ENCODE measurements around the gene EXOSC6. TPM values are rescaled to one million over a fixed set of nuclear protein-coding genes. Genes with fewer than 3 reads are reported as not detected.
"Not testable (repeated sequence)": the region's sequence is repeated elsewhere in the genome, so short reads cannot be mapped to it uniquely, and the experiment has no call there.

The EXOSC6 gene
- total RNA-seq, 1 donor from 2014 or later = 47.6 TPM

DNA sequence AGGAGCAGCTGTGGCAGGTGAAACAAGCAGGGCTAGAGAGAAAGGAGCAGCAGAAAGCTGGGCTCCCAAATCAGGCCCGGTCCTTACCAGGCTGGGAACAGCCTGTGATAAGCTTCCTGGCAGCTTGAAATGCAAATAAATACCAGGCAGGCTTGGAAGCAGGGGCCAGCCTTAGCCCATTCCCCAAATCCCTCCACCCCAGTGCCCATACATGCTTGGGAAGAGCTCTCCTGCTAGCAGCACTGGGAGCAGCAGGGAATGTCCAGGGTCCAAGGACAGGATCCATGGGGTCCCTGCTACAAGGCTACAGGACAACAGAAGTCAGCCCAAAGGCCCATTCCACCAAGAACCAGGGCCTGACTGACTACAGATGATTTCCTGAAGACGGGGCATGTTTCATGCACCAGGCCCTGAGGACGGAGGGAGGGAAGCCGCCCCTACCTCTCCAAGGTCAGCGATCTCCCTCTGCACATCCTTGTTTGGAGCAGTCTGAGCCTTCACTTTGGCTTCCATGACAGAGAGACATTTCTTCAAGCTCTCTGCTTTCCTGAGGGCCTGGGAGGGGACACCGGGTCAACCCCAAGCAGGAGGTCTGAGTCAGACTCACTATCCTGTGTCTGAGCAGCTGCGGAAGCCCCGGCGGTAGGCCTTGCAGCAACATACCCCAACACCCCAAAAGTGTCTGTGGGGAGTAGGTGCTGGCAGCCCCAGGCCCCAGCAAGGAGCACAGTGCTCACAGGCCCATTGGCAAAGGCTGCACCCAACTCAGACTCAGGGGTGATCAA is 2.6 kb upstream of the EXOSC6 start:
- peak; percentile 67 for DNase-seq

DNA sequence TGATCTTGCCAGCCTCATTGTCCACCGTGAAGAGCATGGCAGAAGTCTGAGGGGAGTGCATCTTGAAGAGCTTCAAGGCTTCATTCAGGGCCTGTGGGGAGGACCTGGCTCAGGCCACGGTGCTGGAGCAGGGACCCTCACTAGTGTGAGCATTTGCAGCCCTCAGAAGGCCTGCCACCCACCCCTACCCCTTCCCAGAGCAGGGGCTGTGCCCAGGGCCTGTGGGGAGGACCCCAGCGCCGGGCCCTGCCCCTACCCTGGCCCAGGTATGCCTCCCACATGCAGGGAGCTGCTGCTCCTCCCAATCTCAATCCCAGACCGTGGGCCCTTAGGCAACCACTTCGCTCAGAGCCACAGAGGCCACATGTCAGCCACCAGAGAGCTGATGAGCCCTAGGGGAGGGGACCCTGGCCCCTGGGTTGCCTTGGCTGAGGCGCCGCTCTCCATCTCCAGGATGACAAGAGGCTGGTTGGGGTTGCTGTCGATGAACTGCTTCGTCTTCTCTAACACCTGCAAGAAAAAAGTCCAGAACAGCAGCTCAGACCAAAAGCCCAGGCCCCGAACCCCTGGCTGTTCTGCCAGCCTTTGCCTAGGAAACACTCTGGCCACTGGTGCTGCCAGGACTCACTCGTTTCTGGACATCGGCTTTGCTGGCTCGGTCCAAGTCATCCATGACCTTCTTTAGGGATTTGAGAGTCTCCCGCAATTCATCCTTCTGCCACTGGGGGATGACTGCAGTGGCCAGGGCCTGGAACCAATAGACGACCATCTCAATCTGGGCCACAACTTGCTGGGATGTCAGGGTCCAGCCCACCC is 1.8 kb upstream of the EXOSC6 start:
- peak; percentile 72 for DNase-seq

DNA sequence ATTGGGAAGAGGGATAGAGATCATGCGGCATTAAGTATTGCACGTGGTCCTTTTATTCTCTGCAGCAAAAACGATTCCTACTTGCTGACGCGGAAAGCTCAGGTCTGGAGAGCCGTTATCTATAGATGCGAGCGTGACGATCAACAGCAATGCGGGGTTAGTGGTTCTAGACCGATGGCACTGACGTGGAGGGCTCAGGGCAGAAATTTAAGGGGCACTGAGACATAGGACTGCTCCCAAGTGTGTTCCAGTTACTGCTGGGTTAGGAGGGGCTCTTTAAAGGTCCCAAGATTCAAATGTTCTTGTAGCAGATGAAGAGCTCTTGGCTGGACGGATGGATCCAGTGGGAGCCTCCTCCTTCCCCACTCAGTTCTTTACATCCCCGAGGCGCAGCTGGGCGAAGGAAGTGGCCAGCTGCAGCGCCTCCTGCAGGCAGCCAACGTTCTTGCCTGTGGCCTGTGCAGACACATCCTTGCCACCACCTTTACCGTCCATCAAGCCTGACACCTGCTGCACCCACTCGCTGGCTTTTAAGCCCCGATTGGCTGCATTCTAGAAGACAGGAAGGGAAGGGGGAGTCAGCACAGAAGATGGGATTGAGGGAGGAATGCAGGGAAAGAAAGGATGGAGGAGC is 732 bp upstream of the EXOSC6 start:
- DNase-seq = peak; percentile 23

DNA sequence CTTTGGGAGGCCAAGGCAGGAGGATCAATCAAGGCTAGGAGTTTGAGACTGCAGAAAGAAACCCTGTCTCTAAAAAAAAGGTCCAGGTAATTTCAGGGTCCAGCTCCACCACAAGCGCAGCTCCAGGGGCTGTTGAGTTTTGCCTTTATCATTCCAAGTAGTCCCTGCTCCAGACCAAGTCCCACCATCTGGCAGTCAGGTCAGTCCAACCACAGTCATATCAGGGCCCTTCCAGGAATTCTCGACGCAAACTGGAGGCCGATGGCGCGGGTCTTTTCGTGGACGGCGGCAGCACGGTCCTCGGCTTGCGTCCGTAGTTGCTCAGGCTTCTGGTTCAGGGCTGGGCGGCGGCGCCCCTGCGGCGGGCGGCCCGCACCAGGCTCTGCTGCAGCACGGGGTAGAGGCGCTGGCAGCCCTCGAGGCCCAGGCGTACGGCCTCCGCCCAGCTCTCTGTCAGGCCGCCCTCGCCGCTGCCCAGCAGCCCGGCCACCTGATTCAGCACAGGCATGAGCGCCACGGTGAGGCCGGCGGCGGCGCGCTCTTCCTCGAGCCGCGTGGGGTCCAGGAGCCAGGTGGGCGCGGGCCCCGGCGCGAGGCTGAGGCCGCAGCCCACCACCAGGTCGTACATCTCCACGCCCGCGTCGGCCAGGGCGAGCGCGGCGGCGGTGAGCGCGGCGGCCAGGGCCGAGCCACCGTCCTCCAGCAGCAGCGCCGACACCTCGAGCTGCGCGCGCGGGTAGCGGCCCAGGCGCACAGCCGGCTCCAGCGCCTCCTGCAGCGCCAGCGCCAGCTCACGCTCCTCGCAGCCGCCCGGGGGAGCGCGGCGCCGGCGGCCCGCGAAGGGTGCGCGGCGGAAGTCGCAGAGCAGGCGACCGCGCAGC is 752 bp downstream of the EXOSC6 start:
- DNase-seq = peak; percentile 79

DNA sequence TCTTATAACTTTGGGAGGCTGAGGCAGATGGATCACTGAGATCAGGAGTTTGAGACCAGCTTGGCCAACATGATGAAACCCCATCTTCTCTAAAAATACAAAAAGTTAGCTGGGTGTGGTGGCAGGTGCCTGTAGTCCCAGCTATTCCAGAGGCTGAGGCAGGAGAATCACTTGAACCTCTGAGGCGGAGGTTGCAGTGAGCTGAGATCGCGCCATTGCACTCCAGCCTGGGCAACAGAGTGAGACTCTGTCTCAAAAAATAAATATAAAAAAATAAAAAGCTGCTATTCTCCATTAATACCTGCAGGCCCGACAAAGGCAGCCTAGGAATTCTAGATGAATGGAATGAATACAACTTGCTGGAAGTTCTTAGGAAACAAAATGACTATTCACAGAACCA is 2.0 kb downstream of the EXOSC6 start:
- not testable (repeated sequence) for DNase-seq

DNA sequence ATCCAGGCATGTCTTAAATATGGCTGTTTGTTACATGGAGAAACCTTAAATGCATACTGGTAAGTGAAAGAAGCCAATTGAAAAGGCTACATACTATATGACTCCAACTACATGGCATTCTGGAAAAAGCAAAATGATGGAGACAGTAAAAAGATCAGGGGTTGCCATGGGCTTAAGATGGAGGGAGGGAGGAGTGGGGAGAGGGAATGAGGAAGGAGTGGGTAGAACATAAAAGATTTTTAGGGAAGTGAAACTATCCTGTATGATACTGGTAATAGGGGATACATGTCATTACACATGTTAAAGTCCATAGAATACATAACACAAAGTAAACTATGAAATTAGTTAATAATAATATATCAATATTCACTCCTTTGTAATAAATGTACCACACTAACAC is 13.0 kb downstream of the EXOSC6 start:
- DNase-seq = not testable (repeated sequence)

DNA sequence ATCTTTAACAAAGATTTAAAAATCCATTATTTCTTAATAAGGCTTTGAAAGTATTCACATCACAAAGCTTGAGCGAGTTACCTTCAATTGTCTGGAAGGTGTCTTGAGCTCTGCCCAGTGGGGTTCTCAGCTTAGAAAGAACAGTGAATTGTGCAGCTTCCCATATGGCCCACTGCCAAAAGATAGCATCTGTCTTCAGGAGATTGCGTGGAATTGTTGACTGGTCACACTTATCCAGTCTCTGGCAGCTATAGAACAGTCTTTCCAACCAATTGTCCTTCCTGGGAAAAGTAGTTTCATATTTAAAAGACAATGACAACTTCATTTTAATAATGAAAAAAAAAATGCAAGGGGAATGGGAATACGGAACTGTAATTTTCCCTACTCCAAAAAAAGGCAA is 19.9 kb downstream of the EXOSC6 start:
- peak; percentile 93 for DNase-seq

DNA sequence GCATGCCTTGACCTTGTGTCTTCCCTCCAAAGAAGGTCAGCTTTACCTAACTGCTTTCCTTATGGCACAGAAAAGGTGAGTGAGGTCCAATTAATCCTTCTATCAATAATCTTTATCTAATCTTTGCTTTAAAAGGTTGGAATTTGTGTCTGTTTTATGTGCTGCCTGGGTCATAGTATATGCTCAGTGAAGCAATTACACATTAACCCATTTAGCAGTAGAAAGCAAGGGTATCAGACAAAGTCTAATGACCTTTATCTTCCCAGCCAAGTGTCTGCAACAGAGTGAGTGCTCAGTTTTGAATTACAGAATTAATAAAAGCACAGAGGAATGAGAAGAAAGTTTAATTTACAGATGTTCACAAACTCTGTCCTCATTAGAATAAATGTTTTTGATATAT is 25.7 kb downstream of the EXOSC6 start:
- not testable (repeated sequence) for DNase-seq

DNA sequence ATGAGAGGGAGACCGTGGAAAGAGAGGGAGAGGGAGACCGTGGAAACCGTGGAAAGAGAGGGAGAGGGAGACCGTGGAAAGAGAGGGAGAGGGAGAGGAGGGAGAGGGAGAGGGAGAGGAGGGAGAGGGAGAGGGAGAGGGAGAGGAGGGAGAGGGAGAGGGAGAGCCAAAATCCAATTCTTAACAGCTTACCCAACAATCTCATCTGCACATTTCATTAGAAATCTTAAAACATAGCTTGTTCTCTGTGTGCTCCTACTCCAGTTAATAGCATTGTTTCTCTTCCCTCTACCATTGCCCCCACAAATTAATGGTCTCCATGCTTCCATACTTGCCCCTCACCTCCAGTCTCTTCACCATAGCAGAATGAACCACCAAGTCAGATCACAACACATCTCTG is 26.3 kb downstream of the EXOSC6 start:
- DNase-seq = not testable (repeated sequence)

DNA sequence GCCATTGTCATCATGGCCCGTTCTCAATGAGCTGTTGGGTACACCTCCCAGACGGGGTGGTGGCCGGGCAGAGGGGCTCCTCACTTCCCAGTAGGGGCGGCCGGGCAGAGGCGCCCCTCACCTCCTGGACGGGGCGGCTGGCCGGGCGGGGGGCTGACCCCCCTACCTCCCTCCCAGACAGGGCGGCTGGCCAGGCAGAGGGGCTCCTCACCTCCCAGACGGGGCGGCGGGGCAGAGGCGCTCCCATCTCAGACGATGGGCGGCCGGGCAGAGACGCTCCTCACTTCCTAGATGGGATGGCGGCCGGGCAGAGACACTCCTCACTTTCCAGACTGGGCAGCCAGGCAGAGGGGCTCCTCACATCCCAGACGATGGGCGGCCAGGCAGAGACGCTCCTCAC is 27.1 kb downstream of the EXOSC6 start:
- DNase-seq = not testable (repeated sequence)

DNA sequence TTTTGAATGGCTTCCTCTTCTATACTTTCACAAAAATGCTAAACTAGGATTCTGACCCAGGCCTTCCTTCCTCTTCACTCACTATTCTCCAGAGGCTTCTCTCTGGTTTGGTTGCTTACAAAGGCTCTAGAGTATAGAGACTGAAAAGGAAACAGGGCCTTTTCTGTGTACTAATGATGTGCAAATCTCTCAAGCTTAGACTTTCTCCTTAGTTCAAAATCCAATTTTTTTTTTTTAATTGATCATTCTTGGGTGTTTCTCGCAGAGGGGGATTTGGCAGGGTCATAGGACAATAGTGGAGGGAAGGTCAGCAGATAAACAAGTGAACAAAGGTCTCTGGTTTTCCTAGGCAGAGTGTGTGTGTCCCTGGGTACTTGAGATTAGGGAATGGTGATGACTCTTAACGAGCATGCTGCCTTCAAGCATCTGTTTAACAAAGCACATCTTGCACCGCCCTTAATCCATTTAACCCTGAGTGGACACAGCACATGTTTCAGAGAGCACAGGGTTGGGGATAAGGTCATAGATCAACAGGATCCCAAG is 27.7 kb downstream of the EXOSC6 start:
- DNase-seq = not testable (repeated sequence)

DNA sequence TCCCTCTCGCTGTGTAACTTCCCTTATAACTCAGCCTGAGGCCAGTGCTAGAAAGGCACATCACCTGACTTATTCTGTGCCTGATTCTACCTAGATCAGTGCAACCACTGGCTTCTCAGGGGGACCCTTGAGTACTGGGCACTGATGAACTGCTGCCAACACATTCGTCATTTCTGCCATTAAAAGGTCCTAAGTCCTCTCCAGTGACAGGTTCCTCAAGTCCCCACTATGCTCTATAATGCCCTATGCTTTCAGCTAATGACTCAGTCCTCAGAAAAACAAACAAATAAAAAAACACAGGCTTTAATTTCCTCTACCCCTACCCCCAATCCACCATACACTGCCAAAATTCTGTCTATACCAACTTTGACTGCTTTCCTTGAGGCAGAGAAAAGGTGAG is 28.5 kb downstream of the EXOSC6 start:
- DNase-seq = peak; percentile 7

DNA sequence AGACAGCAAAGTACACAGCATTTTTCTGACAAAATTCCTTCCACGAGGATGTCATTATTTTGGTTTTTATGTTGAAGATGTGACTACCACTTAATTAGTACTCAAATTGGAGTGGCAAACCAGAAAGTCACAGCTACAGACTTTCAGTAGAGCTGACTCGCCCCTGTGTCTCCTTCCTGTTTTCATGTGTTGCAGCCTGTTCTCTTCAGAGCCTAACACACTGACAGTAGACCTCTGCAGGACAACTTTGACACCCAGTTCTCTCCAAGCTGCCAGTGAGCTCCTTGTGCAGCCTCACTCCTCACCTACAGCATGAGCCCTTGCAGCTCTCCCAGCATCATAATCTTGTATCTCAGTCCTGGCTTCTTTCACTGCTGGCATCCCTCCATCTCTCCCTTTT is 29.2 kb downstream of the EXOSC6 start:
- not testable (repeated sequence) for DNase-seq

DNA sequence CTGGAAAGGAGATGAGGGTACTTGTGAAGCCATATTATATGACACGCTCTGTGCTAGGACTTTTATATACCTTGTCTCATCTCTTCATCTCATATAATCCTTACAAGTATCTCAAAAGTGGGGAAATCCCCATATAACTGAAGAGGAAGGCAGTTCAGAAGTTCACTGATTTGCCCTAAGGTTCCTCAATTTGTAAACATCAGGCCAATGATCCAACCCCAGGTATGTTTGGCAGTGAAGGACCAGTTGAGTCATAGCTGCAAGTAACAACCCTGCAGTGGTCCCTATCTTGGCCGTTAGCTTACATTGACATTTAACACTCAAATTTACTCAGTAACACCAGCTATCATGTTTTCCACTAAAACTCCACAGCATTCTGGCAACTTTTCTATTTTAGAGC is 33.2 kb downstream of the EXOSC6 start:
- not testable (repeated sequence) for DNase-seq

DNA sequence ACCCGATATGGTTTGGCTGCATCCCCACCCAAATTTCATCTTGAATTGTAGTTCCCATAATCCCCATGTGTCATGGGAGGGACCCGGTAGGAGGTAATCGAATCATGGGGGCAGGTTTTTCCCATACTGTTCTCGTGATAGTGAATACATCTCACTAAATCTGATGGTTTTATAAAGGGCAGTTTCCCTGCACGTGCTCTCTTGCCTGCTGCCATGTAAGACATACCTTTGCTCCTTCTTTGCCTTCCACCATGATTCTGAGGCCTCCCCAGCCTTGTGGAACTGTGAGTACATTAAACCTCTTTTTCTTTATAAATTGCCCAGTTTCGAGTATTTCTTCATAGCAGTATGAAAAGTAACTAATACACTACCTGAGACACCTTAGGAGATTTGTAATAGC is 45.4 kb downstream of the EXOSC6 start:
- not testable (repeated sequence) for DNase-seq

DNA sequence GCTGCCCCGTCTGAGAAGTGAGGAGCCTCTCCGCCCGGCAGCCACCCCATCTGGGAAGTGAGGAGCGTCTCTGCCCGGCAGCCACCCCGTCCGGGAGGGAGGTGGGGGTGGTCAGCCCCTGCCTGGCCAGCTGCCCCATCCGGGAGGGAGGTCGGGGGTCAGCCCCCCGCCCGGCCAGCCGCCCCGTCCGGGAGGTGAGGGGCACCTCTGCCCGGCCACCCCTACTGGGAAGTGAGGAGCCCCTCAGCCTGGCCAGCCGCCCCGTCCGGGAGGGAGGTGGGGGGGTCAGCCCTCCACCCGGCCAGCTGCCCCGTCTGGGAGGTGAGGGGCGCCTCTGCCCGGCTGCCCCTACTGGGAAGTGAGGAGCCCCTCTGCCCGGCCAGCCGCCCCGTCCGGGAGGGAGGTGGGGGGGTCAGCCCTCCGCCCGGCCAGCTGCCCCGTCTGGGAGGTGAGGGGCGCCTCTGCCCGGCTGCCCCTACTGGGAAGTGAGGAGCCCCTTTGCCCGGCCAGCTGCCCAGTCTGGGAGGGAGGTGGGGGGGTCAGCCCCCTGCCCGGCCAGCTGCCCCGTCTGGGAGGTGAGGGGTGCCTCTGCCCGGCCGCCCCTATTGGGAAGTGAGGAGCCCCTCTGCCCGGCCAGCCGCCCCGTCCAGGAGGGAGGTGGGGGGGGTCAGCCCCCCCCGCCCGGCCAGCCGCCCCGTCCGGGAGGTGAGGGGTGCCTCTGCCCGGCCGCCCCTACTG is 46.9 kb downstream of the EXOSC6 start:
- not testable (repeated sequence) for DNase-seq

DNA sequence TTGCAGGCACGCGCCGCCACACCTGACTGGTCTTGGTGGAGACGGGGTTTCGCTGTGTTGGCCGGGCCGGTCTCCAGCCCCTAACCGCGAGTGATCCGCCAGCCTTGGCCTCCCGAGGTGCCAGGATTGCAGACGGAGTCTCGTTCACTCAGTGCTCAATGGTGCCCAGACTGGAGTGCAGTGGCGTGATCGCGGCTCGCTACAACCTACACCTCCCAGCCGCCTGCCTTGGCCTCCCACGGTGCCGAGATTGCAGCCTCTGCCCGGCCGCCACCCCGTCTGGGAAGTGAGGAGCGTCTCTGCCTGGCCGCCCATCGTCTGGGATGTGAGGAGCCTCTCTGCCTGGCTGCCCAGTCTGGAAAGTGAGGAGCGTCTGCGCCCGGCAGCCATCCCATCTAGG is 47.7 kb downstream of the EXOSC6 start:
- not testable (repeated sequence) for DNase-seq

DNA sequence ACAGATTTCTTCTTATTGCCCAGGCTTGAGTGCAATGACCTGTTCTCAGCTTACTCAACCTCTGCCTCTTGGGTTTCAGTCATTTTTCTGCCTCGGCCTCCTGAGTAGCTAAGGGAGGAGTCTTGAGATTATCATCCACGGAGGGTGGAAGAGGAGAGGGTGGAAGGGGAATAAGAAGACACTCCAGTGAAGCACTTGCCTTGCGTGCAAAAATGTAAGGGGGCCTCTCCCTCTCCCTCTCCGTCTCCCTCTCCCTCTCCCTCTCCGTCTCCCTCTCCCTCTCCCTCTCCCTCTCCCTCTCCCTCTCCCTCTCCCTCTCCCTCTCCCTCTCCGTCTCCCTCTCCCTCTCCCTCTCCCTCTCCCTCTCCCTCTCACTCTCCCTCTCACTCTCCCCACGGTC is 48.2 kb downstream of the EXOSC6 start:
- not testable (repeated sequence) for DNase-seq

DNA sequence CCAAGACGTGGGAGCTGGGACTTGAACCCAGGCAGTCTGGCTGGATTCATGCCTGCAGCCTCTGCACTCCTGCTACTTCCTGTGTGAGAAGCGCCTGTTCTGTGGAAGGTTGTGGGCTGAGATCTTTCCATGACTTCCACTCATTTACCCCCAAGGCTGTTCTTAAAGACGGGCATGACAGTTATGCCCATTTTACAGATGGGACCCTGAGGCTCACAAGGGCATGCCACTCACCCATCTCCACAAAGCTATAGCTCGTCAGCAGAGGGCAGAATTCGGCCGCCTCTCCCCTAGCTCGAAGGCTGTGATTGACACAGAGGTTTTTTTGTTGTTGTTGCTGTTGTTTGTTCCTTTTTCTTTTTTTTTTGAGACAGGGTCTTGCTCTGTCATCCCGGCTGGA is 51.7 kb downstream of the EXOSC6 start:
- not testable (repeated sequence) for DNase-seq

DNA sequence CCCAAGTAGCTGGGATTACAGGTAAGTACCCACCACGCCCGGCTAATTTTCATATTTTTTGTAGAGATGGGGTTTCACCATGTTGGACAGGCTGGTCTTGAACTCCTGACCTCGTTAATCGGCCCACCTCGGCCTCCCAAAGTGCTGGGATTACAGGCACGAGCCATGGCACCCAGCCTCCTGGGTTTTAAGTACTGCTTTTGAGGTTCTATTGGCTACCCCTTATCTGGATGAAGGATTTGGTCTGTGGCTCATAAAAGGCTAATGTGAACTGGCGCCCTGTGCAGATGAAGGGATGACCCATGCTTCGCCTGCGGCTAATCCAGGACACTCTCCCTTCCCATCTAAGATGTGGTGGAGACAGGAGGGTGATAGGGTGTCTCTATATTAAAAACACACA is 52.6 kb downstream of the EXOSC6 start:
- DNase-seq = not testable (repeated sequence)

DNA sequence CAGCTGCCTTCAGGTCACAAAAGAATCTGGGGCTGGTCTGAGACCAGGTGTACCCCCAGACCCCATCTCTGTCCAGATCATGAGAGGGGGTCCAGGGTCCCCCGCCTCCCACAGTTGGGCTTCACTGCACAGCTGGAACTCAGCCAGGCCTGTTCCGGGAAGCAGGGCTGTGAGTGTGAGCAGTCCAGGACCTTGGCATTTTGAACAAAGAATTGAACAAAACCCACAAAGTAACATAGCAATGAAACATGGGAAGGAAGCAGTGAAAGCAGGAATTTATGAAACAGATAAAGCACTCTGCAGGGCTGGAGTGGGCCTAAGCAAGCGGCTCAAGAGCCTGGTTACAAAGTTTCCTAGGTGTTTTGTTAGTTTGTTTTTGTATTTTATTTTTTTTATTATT is 53.1 kb downstream of the EXOSC6 start:
- DNase-seq = peak; percentile 48

All from dermis blood vessel endothelial cell (primary cell).